Measurements from ENCODE around the gene GMDS. TPM values are rescaled to one million over a fixed set of nuclear protein-coding genes. Genes with fewer than 3 reads are reported as not detected.

GMDS gene
- polyA plus RNA-seq, 1 donor = 8.2 TPM

GRCh38 chr6:2086326-2086965 lies 159.0 kb downstream of the GMDS start:
- DNase-seq = peak; percentile 24

DNA sequence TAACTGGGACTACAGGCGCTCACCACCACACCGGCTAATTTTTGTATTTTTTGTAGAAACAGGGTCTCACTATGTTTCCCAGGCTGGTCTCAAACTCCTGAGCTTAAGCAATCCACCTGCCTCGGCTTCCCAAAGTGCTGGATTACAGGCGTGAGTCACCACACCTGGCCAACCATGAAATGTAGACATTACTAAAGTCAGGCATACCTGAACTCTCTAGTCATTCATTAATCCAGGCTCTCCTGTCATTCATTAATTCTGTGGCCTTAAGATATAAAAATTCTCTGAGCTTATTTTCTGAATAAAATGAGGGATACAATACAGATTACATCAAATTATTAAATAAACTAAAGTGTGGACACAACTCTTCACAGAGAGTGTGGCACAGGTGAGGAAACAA lies 159.7 kb downstream of the GMDS start:
- DNase-seq = no peak

DNA sequence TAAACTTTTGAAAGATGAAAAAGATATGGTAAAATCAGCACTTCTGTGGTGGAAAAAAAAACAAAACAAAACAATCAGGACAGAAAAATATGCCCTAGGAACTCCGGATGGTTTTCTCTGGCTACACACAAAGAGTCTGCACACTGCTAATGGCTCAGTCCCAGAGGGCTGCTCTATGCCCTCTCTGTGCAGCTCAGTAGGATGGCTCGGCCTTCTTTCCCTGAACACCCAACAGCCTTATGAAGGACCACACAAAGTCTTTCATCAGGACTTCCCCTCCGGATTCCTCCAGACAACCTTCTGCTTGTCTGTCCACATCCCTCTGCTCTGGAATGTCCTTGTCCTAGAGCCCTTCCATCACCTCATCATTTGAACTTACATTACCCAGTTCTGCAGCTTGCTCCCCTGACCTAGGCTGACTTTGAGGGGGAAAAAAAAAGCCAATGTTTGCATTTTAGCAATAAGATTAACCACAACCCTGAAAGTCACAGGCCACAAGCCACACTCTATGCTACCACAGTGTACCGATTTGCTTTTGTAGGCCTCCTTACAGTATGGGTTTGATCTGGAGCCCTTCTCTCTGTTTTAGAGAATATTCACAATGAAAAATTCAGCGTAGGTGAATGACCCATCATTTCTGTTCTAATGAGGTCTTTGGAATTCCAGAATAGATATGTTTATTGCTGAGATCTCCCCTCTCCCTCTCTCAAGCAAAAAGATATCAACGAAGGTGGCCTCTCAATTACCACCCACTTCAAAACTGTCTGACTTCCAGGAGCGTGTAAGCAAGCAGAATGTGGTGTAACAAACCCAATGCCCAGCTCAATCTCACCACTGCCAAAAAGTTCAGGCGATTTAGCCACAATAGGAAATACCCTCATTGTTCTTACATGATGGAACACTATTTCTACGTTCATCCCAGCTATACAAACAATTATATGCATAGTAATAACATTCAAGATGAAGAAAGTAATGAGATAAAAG lies 164.0 kb downstream of the GMDS start:
- DNase-seq = no peak

DNA sequence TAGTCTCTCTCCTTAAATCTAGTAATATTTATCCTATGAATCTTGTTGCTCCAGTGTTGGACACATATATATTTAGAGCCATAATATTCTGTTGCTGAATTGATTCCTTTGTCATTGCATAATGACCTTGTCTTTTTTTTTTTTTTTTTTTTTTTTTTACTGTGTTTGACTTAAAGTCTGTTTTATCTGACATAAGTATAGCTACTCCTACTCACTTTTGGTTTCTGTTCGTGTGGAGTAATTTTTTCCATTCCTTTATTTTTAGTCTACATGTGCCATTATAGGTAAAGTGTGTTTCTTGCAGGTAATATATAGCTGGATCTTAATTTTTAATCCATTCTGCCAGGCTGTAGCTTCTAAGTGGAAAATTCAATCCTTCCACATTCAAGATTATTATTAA lies 166.5 kb downstream of the GMDS start:
- DNase-seq = no peak

DNA sequence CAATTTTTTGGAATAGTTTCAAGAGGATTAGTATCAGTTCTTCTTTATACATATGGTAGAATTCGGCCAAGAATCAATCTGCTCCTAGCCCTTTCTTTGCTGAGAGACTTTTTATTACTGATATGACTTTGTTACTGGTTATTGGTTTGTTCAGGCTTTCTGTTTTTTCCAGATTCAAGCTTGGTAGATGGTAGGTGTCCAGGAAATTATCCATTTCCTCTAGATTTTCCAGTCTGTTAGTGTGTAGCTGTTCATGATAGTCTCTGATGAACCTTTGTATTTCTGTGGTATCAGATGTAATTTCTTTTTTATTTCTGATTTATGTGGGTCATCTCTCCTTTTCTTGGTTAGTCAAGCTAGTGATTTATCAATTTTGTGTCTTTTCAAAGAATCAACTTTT lies 167.6 kb downstream of the GMDS start:
- DNase-seq = no peak

GRCh38 chr6:2073476-2073875 lies 171.9 kb downstream of the GMDS start:
- no peak for DNase-seq

DNA sequence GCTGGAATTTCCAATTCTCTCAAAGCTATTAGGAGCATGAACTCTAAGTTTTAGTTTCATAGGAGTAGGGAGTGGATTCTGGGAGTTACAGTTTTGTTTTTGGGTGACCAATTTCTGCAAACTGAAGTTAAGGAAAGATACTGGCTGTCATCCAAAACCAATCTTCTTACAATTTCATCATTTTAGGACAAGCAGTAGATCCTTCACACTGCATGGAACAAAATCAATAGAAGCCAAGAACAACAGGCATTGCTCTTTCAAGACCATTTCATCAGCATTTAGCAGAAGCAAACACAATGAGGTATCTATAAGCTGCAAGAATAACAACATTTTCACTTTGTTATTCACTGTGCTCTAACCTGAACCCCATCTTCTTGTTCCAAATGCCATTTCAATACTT lies 173.0 kb downstream of the GMDS start:
- DNase-seq = no peak

GRCh38 chr6:2063547-2063946 lies 181.9 kb downstream of the GMDS start:
- DNase-seq = no peak

DNA sequence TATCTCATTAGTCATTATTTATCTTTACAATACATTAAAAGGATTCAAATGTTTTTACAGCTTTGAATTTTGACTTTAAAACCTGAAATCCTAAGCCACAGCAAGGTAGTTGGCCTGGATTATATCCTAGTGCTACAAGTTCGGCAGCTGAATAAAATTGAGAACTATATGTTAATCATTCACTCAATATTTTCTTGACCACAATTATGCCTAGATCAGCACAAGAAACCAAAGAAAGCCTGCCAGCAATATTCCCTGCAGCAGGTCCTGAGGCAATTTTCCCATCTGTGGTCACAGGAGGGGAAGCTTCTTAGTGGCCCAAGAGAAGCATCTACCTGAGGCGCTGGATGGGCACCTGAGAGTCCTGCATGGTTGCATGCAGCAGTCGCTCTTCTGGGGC lies 183.5 kb downstream of the GMDS start:
- no peak for DNase-seq

DNA sequence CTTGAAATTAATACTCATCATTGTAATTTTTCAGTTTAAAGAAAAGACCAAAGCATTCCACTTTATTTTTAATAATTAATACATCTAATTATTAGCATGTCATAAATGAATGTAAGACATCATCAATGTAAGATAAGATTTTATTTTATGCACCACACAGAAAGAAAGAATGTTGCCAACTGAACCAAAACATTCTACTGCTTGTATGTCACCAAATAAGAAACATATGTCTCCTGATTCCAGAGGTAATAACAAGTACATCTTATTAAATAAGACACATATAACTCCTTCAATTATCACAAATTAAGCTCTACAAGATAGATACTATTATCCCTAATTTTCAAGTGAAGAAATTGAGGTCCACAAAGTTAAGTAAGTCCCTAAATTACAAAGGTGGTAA lies 189.5 kb downstream of the GMDS start:
- DNase-seq = no peak

- no peak for DNase-seq
Measured at GRCh38 chr6:2055143-2055542, 190.3 kb downstream of the GMDS start.

DNA sequence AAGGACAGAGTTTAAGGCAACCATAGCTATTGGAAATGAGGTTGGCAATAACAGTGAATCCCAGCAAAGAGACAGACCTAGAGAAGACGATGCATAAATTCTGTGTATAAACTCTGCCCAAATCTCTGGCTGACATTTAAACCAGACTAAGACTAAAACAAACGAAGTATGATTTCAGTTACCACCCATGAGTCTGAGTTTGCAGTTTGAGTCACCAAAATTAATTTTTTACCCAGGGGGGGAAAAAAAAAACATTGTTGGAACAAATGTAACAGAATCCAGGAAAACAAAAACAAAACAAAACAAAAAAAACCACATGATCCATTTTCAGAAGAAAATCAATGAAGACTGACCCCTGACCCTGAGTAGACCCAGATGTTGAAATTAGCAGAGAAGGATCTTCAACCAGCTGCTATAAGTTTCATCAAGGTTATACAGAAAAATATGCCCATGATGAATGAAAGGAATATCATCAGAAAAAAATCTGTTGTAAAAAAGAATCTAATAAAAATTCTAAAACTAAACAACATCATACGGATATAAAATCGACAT lies 190.8 kb downstream of the GMDS start:
- no peak for DNase-seq

GRCh38 chr6:2053691-2054090 lies 191.7 kb downstream of the GMDS start:
- no peak for DNase-seq

DNA sequence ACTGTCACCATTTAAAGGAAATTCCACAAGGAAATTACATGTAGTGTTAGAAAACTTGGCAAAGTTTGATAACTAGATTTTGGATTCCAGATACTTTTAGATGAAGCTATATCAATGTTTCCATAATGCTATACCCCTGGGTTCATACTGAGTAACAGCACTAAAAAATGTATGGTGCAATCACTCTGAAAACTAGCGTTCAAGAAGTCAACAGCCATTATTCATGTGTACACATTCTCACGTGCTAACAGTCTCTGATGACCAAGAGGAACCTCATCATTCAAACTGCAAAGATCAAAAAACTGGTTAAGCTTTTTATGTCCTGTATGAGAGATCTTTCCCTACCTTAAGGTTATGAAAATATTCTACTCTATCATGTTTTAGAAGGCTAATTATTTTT lies 197.6 kb downstream of the GMDS start:
- DNase-seq = no peak

DNA sequence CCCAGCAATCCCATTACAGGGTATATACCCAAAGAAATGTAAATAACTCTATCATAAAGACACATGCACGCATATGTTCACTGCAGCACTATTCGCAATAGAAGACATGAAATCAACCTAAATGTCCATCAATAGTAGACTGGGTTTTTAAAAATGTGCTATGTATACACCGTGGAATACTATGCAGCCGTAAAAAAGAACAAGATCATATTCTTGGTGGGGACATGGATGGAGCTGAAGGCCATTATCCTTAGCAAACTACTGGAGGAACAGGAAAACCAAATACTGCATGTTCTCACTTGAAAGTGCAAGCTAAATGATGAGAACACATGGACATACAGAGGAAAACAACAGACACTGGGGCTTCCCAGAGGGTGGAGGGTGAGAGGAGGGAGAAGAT lies 201.2 kb downstream of the GMDS start:
- no peak for DNase-seq

- no peak for DNase-seq
Measured at GRCh38 chr6:2042956-2043648, 202.3 kb downstream of the GMDS start.

DNA sequence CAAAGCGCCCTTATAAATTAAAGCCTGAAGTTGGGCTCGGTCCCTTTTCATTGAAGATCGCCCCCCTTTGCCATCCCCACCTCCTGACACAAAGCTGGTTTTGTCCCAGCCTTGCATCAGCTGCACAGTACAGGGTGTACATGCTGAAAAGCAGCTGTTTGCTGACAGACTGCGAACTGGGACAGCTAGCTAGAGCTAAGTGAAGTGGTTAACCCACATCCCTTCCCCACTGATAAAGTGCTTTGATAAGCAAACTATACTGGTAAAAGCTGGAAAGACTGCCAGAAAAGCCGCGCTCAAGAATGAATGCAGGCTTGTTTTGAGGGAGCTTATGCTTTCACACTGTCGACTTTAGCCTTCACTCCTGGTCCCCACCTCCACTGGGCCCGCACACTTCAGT lies 207.3 kb downstream of the GMDS start:
- no peak for DNase-seq

GRCh38 chr6:2037237-2037926 lies 208.0 kb downstream of the GMDS start:
- no peak for DNase-seq

- DNase-seq = no peak
Measured at GRCh38 chr6:2036710-2037023, 208.7 kb downstream of the GMDS start.

GRCh38 chr6:2035826-2036709 lies 209.3 kb downstream of the GMDS start:
- DNase-seq = no peak

DNA sequence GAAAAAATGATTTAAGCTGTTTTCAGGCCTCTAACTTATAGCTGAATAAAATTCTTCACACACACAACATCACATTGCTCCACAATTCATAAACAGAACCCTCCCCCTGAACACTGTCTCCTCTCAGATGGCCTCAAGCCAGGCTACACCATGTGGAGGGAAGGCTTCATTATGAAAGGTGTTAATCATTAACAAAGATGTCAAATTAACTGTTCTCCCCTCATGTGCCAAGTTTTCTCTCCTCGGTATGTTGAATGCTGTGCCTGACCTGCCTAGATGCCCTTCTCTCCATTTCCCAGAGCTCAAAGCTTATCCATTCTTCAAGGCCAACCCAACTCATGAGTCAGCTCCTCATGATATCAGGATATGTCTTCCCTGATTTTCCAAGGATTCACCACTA lies 210.4 kb downstream of the GMDS start:
- no peak for DNase-seq

DNA sequence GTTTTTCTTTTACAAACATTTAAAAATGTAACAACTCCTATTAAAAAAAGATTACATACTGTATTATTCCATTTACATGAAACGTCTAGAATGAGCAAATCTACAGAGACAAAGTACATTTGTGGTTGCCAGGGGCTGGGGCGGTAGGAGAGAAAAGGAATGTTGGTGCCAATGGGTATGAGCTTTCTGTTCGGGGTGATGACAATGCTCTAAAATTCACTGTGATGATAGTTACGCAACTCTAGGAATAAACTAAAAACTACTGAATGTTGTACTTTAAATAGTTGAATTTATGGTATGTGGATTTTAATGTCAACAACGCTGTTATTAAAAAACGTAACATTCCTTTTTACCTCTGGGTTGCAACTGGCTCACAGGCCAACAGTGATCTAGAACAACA lies 211.1 kb downstream of the GMDS start:
- no peak for DNase-seq
